Measurements from ENCODE around the gene WHRN. TPM values are rescaled to one million over a fixed set of nuclear protein-coding genes. Genes with fewer than 3 reads are reported as not detected.

WHRN gene
- total RNA-seq, 1 experiment from 2014 or later: 19.8 TPM

DNA sequence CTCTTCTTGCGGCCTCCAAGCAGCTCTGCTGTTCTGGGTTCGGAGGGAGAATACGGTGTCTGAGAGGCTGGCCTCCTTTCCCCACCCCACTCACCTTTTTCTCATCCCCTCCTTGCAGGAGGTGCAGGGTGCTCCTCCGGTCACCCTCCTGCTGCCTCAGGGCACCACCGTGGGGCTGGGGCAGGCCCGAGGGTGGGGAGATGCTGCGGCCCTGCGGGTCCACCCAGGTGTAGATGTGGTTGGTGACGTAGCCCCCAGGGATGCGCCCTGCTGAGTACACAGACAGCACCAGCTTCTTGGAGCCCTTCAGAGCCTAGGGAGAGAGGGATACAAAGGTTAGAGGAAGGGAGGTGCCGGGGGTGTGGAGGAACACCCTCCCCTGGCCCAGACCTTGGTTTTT is 26.8 kb downstream of the WHRN start:
- Histone ChIP-seq H3K79me2 (ENCODE audit: low read depth) (no peaks in the 10 kb centered on the region), H3K36me3 (ENCODE audit: low read depth) (no peaks in the 10 kb centered on the region), H4K20me1 (ENCODE audit: insufficient read depth) (no peaks in the 10 kb centered on the region), H3K27ac (no peak overlapping the region), H3K27me3 (ENCODE audit: insufficient read depth, low read depth) (no peaks in the 10 kb centered on the region), H3K9me3 (ENCODE audit: insufficient read depth, low read depth) (no peaks in the 10 kb centered on the region), H3K4me2 (no peak overlapping the region), H3K9me2 (ENCODE audit: insufficient read depth) (no peaks in the 10 kb centered on the region), H3K4me3 (no peak overlapping the region), H2AFZ (no peak overlapping the region), H3F3A (ENCODE audit: insufficient read depth, low read depth) (peaks cover 11% of the 10 kb centered on the region; the same call in 1 of the 2 replicates), H3K4me1 (replicated peaks; ENCODE audit: insufficient read depth) (peaks cover 6% of the 10 kb centered on the region)
- no peak for DNase-seq
- intact Hi-C loops (cut with micrococcal nuclease; ENCODE audit: unreplicated experiment): no loop called here
- TF ChIP-seq EZH2 (IDR thresholded peaks at IDR 0.05; ENCODE audit: low read depth) (no peak), CTCF (conservative IDR thresholded peaks at IDR 0.05) (no peak)
- BruUV-seq (replicated peaks): no TSS peak
- ChIA-PET POLR2A (ENCODE audit: unreplicated experiment) (no interaction called here), CTCF (no interaction called here)

DNA sequence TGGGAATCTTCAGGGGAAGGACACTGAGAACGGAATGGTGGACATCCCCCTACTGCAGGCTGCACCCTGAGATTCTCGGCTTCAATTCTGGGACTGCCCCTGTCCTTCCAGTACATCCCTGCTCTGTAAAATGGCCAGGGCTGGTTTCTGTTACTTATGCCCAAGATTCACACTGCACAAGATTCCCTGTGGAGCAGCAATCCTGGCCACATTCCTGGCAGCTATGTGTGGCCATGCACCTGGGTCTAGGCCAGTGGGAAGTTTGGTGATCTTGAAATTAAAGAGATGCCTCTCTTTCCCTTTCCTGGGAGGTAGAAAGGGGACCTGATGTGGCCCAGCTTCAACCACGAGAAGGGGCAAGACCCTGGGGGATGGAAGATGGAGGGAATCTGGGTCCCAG is 27.6 kb downstream of the WHRN start:
- Histone ChIP-seq H3K27ac (no peak overlapping the region), H3K4me1 (replicated peaks; ENCODE audit: insufficient read depth) (no peaks in the 10 kb centered on the region), H3K36me3 (ENCODE audit: low read depth) (no peaks in the 10 kb centered on the region), H3K27me3 (ENCODE audit: insufficient read depth, low read depth) (no peaks in the 10 kb centered on the region), H2AFZ (no peak overlapping the region), H4K20me1 (ENCODE audit: insufficient read depth) (no peaks in the 10 kb centered on the region), H3K4me3 (no peak overlapping the region), H3F3A (ENCODE audit: insufficient read depth, low read depth) (0 out of 2 replicates have a peak, but pooled peaks cover 3% of the 10 kb centered on the region), H3K4me2 (no peak overlapping the region), H3K9me3 (ENCODE audit: insufficient read depth, low read depth) (no peaks in the 10 kb centered on the region), H3K79me2 (ENCODE audit: low read depth) (no peaks in the 10 kb centered on the region), H3K9me2 (ENCODE audit: insufficient read depth) (no peaks in the 10 kb centered on the region)
- intact Hi-C loops (cut with micrococcal nuclease; ENCODE audit: unreplicated experiment): no loop called here
- ChIA-PET CTCF (no interaction called here), POLR2A (ENCODE audit: unreplicated experiment) (no interaction called here)
- no peak for DNase-seq
- BruUV-seq (replicated peaks): no TSS peak
- TF ChIP-seq CTCF (conservative IDR thresholded peaks at IDR 0.05) (no peak), EZH2 (IDR thresholded peaks at IDR 0.05; ENCODE audit: low read depth) (no peak)

GRCh38 chr9:114476891-114477469 is 28.3 kb downstream of the WHRN start:
- CTCF ChIA-PET: no interaction called here
- no peaks in the 10 kb centered on the region for H4K20me1 ChIP-seq (ENCODE audit: insufficient read depth)
- no peaks in the 10 kb centered on the region for H3K9me3 ChIP-seq (ENCODE audit: insufficient read depth, low read depth)
- H3K36me3 ChIP-seq (ENCODE audit: low read depth): no peaks in the 10 kb centered on the region
- H3K9me2 ChIP-seq (ENCODE audit: insufficient read depth): no peaks in the 10 kb centered on the region
- no peak overlapping the region for H2AFZ ChIP-seq
- H3K4me2 ChIP-seq: no peak overlapping the region
- H3K4me3 ChIP-seq: no peak overlapping the region
- no peaks in the 10 kb centered on the region for H3K4me1 ChIP-seq (replicated peaks; ENCODE audit: insufficient read depth)
- no TSS peak for BruUV-seq (replicated peaks)
- no peaks in the 10 kb centered on the region for H3K27me3 ChIP-seq (ENCODE audit: insufficient read depth, low read depth)
- intact Hi-C loops (cut with micrococcal nuclease; ENCODE audit: unreplicated experiment): no loop called here
- POLR2A ChIA-PET (ENCODE audit: unreplicated experiment): no interaction called here
- no peak overlapping the region for H3K27ac ChIP-seq
- no peak for DNase-seq
- H3F3A ChIP-seq (ENCODE audit: insufficient read depth, low read depth): no peaks in the 10 kb centered on the region
- no peak for TF ChIP-seq EZH2 (IDR thresholded peaks at IDR 0.05; ENCODE audit: low read depth)
- TF ChIP-seq CTCF (conservative IDR thresholded peaks at IDR 0.05): no peak
- H3K79me2 ChIP-seq (ENCODE audit: low read depth): no peaks in the 10 kb centered on the region

Data from PC-9 (cell line).